GM18867 (cell line): ENCODE measurements around the gene PAX3.

Experiments
- ATAC-seq: cut with Tn5 transposase; IDR thresholded peaks from one replicate; pipeline ENCODE4 v1.9.1; 2021; ENCODE audit warnings: mild to moderate bottlenecking, moderate library complexity; ENCODE audit not compliant: unreplicated experiment

The PAX3 gene

GRCh38 chr2:222298311-222299150, at the start of gene PAX3:
PAX3 (minus strand) TSS chr2:222298998; CDS start chr2:222298615, 383 bp downstream.
- no peak for ATAC-seq

DNA sequence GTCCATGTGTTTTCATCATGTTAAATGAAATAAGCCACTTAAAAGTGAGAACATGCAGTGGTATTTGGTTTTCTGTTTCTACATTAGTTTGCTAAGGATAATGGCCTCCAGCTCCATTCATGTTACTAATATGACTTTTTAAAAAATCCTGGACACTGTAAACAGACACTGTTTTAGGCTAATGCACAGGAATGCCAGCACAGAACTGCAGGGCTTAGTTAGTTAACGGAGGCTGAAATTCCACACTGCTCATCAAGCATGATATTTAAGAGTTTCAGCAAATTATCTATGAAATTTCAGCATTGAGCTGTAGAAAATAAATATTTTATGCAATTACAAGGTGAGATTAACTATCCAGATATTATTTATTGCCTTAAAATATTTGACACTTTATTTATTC, 42.5 kb upstream of the PAX3 start:
- no peak for ATAC-seq

- ATAC-seq: no peak
These were observed 39.6 kb upstream of the PAX3 start for GRCh38 chr2:222338374-222338773.

- ATAC-seq: no peak
These were observed 38.1 kb upstream of the PAX3 start for GRCh38 chr2:222336931-222337330.

DNA sequence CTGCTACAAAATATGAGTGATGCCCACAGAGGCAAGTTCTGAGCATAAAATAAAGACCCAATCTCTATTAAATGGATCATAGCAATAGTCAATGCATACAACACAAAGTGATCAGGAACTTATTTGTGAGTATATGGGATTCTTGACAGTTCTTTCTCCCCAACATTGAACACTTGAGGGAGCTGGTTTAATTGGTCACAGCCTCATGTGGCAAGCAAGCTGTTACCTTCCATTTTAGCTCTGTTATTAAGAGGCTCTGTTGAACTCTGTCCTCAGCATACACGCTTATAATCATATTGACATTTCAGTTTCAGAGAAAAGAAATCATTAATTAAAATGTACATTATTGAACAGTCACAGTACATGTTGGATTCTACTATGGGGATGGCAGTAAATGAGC, 37.6 kb upstream of the PAX3 start:
- no peak for ATAC-seq

DNA sequence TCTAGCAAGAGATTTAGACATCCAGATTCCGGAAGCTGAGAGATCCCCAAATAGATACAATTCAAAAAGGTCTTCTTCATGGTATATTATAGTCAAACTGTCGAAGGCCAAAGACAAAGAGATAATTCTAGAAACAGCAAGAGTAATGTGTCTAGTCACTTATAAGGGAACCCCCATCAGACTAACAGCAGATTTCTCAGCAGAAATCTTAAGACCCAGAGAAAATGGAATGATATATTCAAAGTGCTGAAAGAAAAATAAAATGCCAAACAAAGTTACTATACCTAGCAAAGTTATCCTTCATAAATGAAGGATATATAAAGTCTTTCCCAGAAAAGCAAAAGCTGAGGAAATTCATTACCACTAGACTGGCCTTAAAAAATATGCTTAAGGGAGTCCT, 36.1 kb upstream of the PAX3 start:
- no peak for ATAC-seq

DNA sequence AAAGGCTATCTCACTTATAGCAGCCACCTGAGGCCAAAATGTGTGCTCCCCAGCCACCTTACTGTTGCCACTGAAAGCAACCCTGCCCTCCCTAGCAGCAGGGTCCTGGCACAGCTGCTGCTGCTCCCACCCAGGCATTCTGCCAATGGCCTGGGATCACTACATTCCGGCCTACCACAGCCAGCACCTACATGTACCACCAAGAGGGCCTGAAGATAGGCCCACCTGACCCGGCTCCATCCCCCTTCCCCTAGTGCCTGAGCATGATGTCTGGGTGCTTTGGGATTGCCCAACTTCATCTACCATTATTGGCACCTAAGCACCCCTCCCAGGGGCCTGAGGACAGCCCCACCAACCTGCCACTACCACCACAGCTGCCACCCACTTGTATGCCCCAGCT, 34.6 kb upstream of the PAX3 start:
- no peak for ATAC-seq

GRCh38 chr2:222332116-222332515, 33.3 kb upstream of the PAX3 start:
- ATAC-seq: no peak

GRCh38 chr2:222330910-222331309, 32.1 kb upstream of the PAX3 start:
- ATAC-seq: no peak

- ATAC-seq: peak; percentile 37
These were observed 23.4 kb upstream of the PAX3 start for GRCh38 chr2:222322236-222322635.

DNA sequence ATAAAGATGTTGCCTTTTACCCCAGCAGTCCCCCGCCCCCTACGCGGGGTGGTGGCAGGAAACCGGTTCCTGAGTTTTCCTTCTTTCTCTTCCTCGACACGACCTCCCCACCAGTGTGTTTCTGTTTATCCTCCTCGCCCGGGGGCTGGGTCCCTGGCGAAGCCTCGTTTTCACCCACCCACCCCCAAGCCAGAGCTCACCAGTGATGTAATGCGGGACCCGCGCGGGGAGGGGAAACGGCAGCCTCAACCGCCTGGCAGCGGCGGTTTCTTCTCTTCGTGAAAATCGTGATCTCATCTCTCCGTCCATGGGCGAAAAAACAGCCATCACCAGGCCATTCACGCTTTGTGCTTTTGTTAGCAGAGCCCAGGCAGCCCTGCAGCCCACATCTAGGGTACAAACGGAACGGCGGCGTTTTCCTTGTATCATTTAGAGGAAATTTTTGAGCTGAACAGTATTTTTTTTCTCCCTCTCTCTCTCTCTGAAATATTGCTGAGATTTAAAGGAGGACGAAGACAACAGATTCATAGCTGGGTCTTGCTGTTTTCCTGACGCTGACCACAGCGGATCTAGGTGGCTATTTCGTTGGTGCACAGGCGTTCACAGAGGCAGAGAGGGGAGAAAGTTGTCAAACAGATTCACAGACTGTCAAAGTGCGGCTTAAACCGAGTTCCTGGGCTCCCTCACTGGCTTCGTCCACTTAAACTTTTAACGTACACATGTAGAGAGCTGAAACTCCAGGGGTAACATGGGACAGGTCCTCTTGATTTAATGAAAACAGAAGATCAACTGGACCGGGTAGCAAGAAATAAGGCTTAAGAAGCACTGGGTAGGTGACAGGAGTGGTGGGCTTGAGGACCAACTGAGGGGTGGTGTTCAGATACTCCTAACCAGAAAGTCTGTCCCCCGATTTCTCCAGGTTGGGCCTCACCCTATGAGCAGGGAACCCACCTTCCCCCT, 21.9 kb upstream of the PAX3 start:
- ATAC-seq: no peak

GRCh38 chr2:222319586-222320435, 21.0 kb upstream of the PAX3 start:
- peak; percentile 47 for ATAC-seq

- peak; percentile 51 for ATAC-seq
These were observed 20.2 kb upstream of the PAX3 start for GRCh38 chr2:222318712-222319585.

DNA sequence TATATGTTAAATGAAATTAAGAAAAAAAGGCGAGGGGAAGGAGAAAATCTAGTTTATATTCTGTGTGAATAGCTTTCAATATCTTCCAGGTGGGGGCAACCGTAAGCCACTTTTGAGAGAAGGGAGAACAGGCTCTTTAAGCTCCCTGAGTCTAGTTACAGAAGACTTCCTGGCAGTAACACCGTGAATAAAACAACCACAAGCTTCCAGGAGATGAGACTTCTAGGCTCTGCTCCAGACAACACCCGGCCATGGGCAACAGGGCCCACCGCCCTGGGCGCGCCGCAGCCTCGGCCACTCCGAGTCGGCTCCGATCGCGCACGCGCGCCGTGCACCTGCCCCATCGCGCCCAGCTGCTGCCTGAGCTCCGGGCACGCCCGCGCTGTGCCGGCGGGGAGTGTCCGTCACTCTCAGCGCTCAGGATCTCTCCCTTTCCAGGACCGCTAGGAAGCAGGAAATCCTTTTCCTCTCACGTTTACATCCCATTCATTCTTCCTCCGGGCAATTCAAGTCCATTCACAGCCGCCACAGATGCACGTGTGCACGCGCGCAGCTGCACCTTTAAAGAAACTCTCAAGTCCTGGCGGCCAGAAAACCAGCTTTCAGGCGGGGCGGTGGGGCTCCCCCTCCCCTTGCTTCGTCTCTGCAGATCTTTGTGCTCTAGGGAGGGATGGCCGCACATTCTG, 19.4 kb upstream of the PAX3 start:
- ATAC-seq: peak; percentile 59

GRCh38 chr2:222315443-222316121, 16.8 kb upstream of the PAX3 start:
- no peak for ATAC-seq

GRCh38 chr2:222313816-222314215, 15.0 kb upstream of the PAX3 start:
- ATAC-seq: no peak

GRCh38 chr2:222311978-222312738, 13.4 kb upstream of the PAX3 start:
- no peak for ATAC-seq
